Sciatic nerve (tissue), 2 donors: Measurements from ENCODE around the gene PAX5. TPM values are rescaled to one million over a fixed set of nuclear protein-coding genes. Genes with fewer than 3 reads are reported as not detected.

Source experiments
- ATAC-seq: fragments of 200-7000 bp; cut with Tn5 transposase; one replicate; pipeline ENCODE4 v1.9.1; 2020; ENCODE audit warnings: mild to moderate bottlenecking, moderate library complexity
- DNase-seq: peaks from one replicate; pipeline ENCODE4 v3.0.0-alpha.2; 2020; ENCODE audit warnings: low spot score
- intact Hi-C: fragments of 100-400 bp; cut with DNase I; formaldehyde crosslinking; loops from one replicate; pipeline ENCODE4 v1.14.2; 2022
- total RNA-seq: library from RNA; stranded (reverse); fragmentation: NEBNext Ultra II Directional; extraction: Animal tissue kit (Norgen Biotek cat#: 25700); gene quantifications from one replicate; pipeline ENCODE4 v1.2.1, GENCODE V29; 2021
- donor health status: DM: no; HTN: no; CAD: no.
- donor health status: DM: no; HTN: no; CAD: no.

The PAX5 gene
- total RNA-seq, 1 donor from 2014 or later, result 1.2 TPM

DNA sequence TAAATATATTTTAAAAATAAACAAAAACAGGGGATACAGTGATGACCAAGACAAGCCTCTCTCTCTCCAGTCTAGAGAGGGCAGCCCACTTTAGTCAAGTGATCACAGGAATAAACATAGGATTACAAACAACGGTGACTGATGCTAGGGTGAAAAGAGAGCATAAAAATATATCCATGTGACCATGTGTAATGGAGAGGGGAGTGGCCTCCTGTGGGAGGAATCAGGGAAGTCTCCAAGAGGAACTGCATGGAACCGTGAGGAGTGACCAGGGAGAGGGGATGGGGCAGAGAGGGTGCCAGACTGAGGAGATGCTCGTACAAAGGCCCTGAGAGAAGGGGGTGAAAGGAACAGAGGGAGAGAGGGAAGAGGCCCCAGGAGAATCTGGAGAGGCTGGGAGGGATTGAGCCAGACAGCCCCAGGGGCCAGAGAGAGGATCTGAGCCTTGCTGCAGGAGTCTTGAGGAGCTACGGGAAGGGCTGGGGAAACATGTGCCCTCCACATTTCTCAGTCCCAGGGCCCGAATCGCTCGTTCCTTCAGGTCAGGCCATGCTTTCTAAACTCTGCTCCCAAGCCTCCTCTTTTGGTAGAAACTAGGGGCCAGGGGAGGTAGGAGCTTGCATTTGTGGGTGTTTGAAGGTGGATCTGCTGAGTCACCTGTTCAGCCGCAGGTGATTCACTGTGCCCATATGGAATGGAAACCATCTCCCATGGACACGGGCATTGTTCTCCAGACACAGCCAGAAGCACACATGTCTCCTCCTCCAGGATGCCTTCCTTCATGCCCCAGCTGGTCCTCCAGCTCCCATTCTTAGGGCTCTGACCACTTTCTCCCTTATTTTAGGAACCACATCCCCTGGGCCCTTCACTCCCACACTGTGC is 63.8 kb downstream of the PAX5 start:
- ATAC-seq (no peak), DNase-seq (no peak)
- intact Hi-C loops, result no loop called here

DNA sequence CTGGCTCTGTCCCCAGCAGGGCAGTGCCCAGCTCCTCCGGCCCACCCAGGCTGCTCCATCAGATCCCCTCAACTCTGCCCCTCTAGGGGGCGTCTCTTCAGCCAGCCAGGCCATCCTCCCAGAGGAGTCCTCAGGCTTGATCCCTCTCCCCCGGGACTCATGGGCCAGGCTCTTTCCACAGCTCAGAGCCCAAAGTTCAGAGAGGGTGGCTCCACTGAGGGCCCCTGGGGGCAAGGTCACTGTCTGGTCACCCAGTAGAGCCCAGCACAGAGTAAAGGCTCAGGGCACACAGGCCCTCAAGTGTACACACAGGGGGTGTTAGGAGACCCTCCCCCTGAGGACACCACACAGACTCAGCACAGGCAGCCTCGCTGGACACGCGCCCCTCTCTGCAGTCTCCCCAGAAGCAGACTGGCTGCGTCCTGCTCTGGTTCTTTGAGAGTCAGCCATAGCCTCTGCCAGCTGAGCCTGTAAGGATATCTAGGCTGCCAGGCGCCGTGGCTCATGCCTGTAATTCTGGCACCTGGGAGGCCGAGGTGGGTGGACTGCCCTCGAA is 64.8 kb downstream of the PAX5 start:
- DNase-seq, result no peak

DNA sequence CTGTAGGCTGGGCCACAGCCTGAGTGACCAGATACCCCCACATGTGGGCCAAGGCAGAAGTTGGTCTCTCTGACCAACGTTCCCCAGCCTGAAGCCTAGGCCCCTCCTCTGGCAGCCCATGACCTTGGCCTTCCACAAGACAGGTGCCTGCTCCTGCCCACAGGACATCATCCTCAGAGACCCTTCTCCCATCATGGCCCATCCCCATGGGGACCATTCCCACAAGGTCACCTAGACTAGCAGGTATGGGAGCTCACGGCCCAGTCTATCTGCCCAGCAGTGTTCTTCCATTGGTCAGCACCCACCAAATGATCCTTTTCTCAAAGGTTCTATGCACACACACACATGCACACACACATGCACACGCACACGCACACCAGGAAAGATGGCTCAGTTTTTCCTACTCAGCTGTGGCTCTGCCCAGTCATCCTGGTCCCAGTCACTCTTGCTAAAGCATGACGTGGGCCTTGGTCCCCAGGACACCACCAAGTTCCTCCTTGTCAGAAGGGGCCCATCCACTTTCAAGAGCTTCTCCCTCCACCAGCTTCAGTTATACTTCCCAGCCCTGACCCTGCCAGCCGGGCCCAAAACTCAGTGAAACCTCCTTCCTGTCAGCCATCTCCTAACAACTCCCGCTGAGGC is 65.4 kb downstream of the PAX5 start:
- ATAC-seq (no peak), DNase-seq (no peak)
- intact Hi-C loops, result no loop called here

More for the DNA sequence above, 64.8 kb downstream of the PAX5 start:
- no peak for ATAC-seq
- intact Hi-C loops, result no loop called here

DNA sequence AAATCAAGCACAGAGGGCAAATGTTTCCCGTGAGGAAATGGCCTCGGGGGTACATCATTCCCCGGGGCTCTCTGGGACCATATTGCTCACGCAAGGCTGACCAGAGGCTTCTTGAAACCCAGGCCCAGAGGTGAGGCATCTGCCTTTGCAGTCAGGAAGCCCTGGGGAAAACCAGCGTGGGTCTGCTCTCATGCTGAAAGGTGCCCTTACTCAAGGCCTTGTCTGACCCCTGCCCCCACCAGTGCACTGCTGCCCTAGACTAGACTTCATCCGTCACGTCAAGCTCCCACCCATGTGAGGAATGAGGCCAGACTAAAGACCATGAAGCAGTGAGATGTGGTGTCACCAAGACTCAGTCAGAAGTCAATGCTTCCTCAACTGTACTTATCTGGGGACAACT is 66.1 kb downstream of the PAX5 start:
- DNase-seq (no peak), ATAC-seq (no peak)
- intact Hi-C loops, result no loop called here

DNA sequence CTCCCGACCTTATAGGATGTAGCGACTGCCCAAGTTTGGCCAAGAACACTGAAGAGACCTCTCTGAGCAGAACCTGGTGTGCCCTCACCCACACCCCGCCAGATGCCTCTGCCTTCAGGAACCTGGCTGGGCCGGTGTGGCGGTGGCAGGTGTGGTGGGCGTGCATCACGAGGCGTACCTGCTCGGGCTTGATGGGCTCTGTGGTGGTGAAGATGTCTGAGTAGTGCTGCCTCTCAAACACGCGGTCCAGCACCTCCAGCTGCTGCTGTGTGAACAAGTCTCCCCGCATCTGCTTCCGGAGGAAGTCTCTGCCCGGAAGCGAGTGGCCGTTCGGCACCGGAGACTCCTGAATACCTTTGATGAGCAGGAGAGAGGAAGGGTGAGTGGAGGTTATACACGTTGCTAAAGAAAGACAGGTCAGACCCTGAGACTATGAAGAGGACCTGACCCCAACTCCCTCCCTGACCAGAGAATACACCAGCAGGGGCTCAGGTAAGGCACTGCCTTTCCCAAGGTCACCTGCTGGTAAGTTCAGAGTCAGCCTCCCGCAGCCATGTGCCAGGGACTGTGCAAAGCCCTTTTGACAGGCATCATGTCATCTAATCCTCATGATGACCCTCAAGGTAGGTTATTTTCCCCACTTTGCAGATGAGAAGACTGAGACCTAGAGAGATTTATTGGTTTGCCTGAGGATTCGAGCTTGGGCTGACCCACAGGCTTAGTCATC is 67.5 kb downstream of the PAX5 start:
- intact Hi-C loops, result no loop called here
- ATAC-seq (no peak), DNase-seq (peak; percentile 25)

DNA sequence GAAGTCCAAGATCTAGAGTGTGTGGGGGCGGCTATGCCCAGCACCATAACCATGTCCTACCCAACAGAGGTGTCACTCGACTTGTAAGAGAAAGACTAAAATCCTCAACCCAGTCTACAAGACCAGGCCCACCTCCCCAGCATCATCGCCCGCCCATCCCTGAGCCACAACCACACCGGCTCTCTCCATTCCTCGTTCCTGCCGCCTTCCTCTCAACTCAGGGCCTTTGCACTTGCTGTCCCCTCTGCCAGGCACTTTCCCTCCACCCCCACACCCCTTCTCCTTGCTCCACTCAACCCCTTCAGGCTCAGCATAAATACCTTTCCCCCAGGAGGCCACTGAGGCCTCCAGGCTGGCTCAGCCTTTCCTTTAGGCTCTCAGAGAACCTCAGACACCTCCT is 69.3 kb downstream of the PAX5 start:
- DNase-seq, result no peak
- no peak for ATAC-seq
- intact Hi-C loops, result no loop called here

DNA sequence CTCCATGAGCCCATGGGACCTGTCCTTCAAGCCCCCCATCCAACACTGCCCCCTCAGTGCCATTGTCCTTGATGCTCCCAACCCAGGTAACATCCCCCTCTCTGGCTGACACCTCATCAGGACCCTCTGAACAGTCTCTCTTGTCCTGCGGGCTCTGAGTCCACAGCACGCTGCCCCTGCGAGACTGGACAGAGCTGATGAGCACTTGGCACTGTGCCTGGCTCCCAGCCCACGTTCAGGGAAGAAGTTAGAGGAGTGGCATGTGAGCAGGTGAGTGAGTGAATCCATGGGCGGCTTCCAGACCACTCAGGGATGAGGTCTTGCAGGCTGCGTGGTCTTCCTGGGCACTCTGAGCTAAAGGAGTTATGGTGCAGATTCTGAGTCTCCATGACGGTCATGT is 70.7 kb downstream of the PAX5 start:
- intact Hi-C loops, result no loop called here
- ATAC-seq (no peak), DNase-seq (no peak)

DNA sequence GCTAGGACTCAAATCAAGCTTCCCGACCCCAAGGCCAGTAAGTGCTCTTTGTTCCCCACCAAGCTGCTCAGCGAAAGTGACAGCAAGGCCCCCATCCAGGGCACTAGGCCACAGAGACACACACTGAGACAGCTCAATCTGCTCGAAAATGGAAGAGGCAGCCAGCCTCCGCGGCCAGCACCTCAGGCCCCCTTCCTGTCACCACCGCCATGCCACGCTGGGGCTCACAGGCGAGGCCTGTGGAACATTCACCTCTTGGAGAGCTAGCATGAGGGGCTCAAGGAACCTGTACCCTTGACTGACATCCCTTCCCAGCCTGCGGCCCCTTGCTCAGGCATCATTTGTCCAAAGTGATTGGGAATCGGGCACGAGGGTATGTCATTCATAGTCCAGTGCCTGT is 71.4 kb downstream of the PAX5 start:
- DNase-seq (no peak), ATAC-seq (no peak)
- intact Hi-C loops, result no loop called here

DNA sequence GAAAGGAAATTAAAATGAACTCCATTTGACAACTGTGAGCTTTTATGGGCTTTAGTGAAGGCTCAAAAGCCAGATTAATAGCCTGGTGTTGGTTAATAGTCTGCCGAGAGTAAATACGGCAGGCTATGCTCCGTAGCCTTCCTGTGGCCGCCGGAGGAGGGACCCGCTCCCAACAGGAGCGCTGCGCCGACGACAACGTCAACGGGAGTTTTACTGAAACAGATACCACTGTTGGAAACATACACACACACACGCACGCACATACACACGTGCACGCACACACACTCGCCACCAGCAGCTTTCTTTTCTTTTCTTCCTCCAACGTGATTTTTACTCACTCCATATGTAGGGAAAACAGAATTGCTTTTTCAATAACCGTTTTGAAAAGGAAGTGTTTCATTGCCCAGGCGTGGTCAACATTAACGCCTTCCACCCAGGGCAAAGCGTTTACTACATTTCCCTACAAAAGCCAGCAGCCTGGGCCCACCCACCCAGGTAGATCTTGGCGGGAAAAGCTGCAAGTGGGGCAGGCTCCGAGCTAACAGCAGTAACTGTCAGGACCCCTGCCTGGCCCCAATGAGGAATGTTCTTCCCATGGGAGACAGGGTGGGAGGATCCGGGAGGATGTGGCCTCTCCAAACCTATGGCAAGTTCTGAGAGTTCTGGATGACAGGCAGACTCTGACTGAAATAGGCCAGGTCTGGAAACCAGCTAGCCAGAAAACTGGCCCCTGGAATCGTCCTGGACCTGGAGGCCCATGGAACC is 72.3 kb downstream of the PAX5 start:
- ATAC-seq (no peak), DNase-seq (no peak)
- intact Hi-C loops, result no loop called here

DNA sequence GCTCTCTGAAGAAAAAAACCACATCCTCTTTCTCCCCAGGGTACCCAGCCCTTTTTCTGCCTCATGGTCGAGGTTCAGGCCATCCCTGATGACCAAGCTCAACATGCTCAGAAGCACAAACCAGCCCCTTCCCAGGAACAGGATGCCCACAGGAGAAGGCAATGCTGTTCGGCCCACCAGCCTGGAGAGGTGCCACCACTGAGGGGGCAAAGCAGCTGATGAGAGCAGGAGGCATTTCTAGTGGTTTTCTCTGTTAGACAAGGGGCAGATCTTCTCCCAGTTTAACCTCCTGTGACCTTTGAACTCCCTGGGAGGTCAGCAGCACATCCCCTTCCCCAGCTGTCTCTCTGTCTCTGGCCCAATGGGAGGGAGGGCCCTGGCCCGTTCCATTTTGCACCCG is 73.0 kb downstream of the PAX5 start:
- DNase-seq (no peak), ATAC-seq (no peak)
- intact Hi-C loops, result no loop called here

DNA sequence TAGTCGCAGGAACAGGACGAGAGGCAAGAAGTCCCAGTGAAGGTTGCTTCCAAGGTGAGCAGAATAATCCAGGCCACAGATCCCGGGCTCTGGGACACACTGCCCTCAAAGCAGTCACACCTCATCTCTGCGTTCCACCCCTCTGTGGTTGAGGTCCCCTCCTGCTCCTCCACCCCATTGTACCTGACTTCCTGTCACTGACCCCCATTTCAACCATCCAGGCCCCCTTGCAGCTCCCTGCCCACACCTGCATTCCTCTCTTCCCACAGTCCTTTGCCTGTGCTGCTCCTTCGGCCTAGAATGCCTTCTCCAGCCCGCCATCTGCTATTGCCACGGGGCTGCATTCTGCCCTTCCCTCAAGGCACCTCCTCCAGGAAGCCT is 73.5 kb downstream of the PAX5 start:
- DNase-seq (no peak), ATAC-seq (no peak)
- intact Hi-C loops, result no loop called here

DNA sequence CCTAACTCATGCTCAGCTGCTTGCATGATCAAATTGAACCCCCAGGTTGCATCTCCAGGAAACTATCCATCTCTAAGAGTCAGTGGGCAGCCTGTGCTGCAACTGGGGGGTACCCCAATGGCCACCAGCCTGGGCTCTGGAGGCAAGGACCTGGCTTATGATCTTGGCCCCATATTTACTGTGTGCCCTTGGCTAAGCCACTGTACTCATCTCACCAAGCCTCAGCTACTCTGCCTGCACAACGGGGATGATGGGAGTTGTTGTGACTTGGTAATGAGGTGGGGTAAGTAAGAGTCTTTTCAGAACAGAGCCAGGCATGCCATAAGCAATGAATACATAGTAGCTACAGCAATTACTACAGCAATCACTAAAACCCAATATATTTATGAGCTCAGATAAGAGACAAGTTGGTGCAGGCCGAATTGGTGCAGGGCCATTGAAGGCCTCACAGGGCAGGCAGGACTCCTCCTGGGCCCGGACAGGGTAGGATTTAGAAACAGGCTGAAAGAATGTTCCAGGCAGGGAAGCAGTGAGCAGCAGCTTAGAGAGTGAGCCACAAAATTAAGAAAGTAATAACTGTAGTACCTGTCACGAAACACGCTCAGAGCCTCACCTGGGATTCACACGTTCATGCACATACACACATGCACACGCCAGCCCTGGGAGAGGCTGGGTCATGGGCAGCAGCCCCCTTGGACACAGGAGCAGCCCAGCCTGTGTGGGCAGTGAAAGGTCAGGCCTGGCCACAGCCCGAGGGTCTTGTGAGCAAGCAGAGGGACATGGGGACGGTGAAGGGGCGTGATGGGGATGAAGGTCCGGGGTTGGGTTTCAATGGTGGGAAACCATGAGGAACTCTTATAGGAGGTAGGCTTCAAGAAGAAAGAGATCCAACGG is 74.1 kb downstream of the PAX5 start:
- DNase-seq (no peak), ATAC-seq (no peak)
- intact Hi-C loops, result no loop called here

DNA sequence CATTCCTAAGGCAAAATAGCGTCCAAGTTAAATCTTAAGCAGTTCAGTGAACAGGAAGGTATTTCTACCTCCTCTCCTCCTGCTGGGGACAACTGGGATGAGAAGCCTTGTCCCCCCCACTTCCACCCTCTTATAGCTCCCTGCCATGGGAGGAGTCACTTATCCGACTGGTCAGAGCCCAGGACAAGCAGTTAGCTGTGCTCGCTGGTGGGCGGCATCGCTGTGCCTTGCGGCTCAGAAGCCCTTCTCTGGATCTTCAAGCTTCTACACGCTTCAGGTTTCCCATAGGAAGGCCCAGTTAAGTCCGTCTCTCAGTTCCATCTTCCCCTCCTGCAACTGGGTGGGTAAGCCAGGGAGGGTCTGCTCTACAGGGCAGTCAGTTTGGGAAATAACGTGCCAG is 77.2 kb downstream of the PAX5 start:
- intact Hi-C loops, result no loop called here
- DNase-seq (no peak), ATAC-seq (no peak)

DNA sequence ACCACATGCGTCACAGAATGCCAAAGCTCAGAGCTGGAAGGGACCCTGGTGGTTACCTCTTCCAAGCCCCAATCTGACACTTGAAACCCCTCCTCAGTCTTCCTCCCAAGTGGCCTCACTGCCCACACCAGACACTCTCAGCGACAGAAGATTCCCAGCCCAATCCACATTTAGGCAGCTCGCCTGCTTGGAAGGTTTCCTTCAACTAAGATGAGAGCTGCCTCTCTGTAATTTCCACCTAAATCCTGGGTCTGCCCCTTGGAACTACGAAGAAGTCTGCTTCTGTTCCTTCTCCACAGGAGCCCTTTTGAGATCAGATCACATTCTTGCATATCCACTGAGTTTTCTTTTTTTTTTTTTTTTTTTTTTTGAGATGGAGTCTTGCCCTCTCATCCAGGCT is 83.7 kb downstream of the PAX5 start:
- no peak for DNase-seq
- intact Hi-C loops, result no loop called here
- no peak for ATAC-seq

DNA sequence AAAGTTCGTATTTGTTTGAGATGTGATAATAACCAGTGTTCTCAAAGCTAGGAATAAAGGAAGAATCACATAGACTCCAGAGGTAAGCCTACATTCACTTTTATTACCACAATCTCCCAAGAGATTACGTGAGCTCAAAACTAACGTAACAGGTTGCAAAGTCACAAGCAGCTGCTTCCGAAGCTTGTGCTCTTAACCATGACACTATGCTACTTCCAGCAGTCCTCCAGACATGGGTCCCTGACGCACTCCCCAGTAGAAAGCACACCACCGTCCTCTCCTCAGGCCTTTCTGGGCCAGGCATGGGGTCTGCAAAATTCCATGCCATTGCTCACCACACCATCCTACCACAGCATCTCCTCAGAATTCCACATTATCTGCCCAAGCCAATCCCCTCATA is 84.6 kb downstream of the PAX5 start:
- DNase-seq (no peak), ATAC-seq (no peak)
- intact Hi-C loops, result no loop called here

DNA sequence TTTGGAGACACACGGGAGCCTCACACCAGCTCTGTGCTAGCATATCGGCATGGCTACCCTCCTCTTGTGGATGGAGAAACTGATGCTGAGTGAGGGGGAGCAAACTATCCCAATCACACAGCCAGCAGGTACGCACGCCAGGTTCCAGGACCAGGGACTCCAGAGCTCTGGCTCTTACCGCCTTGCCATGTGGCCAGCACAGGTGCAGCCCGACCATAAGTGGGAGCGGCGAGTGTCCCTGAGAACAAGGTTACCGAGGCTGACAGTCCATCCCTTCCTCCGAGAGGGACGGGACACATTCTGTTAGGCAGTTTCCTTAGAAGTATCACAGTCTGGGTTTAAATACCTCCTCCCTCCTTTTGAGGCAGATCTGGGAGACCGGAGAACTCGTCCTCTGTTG is 86.0 kb downstream of the PAX5 start:
- intact Hi-C loops, result no loop called here
- no peak for DNase-seq
- no peak for ATAC-seq

DNA sequence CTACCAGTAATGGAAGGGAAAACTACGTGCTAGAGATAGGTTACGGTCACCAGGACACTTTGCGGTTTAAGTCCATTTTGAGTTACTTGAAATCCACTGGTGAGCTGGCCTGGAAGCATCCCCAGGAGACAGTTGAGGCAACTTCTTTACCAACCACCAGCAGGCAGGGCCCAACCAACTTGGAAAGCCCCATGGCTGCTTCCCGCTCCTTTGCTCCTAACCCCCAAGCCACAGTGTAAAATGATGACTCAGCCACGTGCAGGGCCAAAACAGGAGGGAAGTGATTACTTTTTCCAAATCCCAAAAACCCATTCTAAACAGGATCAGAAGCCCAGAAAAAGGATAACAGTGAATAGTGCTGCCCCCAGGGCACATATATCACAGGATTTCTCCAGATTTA is 87.4 kb downstream of the PAX5 start:
- DNase-seq, result no peak
- ATAC-seq, result no peak
- intact Hi-C loops, result no loop called here

DNA sequence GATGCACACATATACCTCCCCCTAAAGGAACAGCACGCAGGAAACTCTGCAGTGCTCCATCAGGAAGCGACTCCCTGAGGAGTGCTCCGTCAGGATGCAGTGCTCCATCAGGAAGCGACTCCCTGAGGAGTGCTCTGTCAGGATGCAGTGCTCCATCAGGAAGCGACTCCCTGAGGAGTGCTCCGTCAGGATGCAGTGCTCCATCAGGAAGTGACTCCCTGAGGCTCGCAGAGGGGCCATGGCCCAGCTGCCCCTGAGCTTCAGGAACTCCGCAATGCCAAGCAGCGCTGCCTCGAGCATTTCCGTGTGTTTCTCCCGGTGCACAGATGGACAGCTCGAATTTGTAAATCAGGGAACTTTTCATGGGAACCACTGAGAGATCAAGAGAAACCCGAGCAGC is 88.1 kb downstream of the PAX5 start:
- no peak for ATAC-seq
- intact Hi-C loops, result no loop called here
- DNase-seq, result no peak
